Neural cell (in vitro differentiated cells): Measurements from ENCODE around the gene UCN2. TPM values are rescaled to one million over a fixed set of nuclear protein-coding genes. Genes with fewer than 3 reads are reported as not detected.

Source experiments
- H2AFZ ChIP-seq: fragments of 200-600, 300-800 bp; sonication (generic), shearing (Covaris generic); 2 replicates; pipeline ENCODE4 v1.6.0; 2014; ENCODE audit warnings: low read depth, mild to moderate bottlenecking, antibody characterized with exemption, low read length, moderate library complexity
- H3F3A ChIP-seq: fragments of 200-600 bp; shearing (Covaris generic); 2 replicates; pipeline ENCODE4 v1.6.1; 2016; ENCODE audit warnings: mild to moderate bottlenecking, moderate library complexity, mixed read lengths, antibody characterized with exemption, low read length; ENCODE audit not compliant: insufficient read depth, poor library complexity, severe bottlenecking
- H3K27ac ChIP-seq: fragments of 200-600, 300-800 bp; sonication (generic), shearing (Covaris generic); 2 replicates; pipeline ENCODE4 v1.5.1; 2014; ENCODE audit warnings: mild to moderate bottlenecking, low read length, moderate library complexity
- H3K27me3 ChIP-seq: fragments of 300-800, 200-600 bp; sonication (generic), shearing (Covaris generic); 2 replicates; pipeline ENCODE4 v1.6.0; 2014; ENCODE audit warnings: mild to moderate bottlenecking, low read depth, low read length, moderate library complexity; ENCODE audit not compliant: insufficient read depth
- H3K36me3 ChIP-seq: fragments of 300-800, 200-600 bp; sonication (generic), shearing (Covaris generic); 2 replicates; pipeline ENCODE4 v1.5.1; 2014; ENCODE audit warnings: mild to moderate bottlenecking, antibody characterized with exemption, low read length, moderate library complexity; ENCODE audit not compliant: insufficient read depth
- H3K4me2 ChIP-seq: fragments of 300-800, 200-600 bp; sonication (generic), shearing (Covaris generic); 2 replicates; pipeline ENCODE4 v1.6.0; 2014; ENCODE audit warnings: mild to moderate bottlenecking, low read length
- H3K4me3 ChIP-seq: fragments of 300-800, 200-600 bp; sonication (generic), shearing (Covaris generic); 2 replicates; pipeline ENCODE4 v1.5.1; 2014; ENCODE audit warnings: mild to moderate bottlenecking, low read length, moderate library complexity
- H3K79me2 ChIP-seq: fragments of 200-600 bp; shearing (Covaris generic); replicated peaks from 2 replicates; pipeline ENCODE4 v1.6.0; 2014; ENCODE audit warnings: mild to moderate bottlenecking, low read length, moderate library complexity; ENCODE audit not compliant: insufficient read depth
- H3K9ac ChIP-seq: fragments of 300-800, 200-600 bp; sonication (generic), shearing (Covaris generic); 2 replicates; pipeline ENCODE4 v1.6.1; 2016; ENCODE audit warnings: mild to moderate bottlenecking, low read length, mixed read lengths
- H3K9me2 ChIP-seq: fragments of 200-600 bp; shearing (Covaris generic); 2 replicates; pipeline ENCODE4 v1.6.1; 2016; ENCODE audit warnings: mild to moderate bottlenecking, low read length, mixed read lengths; ENCODE audit not compliant: insufficient read depth
- H3K9me3 ChIP-seq: fragments of 200-600, 300-800 bp; sonication (generic), shearing (Covaris generic); 2 replicates; pipeline ENCODE4 v1.6.1; 2016; ENCODE audit warnings: mild to moderate bottlenecking, mixed run types, low read length, moderate library complexity, mixed read lengths
- H4K20me1 ChIP-seq: fragments of 200-600 bp; shearing (Covaris generic); 2 replicates; pipeline ENCODE4 v1.6.1; 2016; ENCODE audit warnings: mild to moderate bottlenecking, mixed run types; ENCODE audit not compliant: insufficient read depth
- CTCF ChIP-seq: fragments of 450-650 bp; IDR thresholded peaks from 2 replicates; pipeline ENCODE4 v1.5.1; 2014; ENCODE audit warnings: antibody characterized with exemption, mild to moderate bottlenecking, moderate library complexity; ENCODE audit not compliant: poor library complexity, severe bottlenecking
- EP300 ChIP-seq: fragments of 450-650 bp; conservative IDR thresholded peaks from 2 replicates; pipeline ENCODE4 v1.6.1; 2014; ENCODE audit warnings: antibody characterized with exemption, mild to moderate bottlenecking, moderate library complexity; ENCODE audit not compliant: poor library complexity, severe bottlenecking
- EZH2 ChIP-seq: fragments of 200-600, 300-800 bp; shearing (Covaris generic), sonication (generic); IDR thresholded peaks from 2 replicates; pipeline ENCODE4 v1.6.1; 2014; ENCODE audit warnings: antibody characterized with exemption, low read length, borderline replicate concordance, mild to moderate bottlenecking; ENCODE audit not compliant: insufficient read depth, poor library complexity, severe bottlenecking
- MXI1 ChIP-seq: fragments of 450-650 bp; conservative IDR thresholded peaks from 2 replicates; pipeline ENCODE4 v1.6.1; 2014; ENCODE audit warnings: antibody characterized with exemption, mild to moderate bottlenecking; ENCODE audit not compliant: poor library complexity, severe bottlenecking
- POLR2AphosphoS5 ChIP-seq: IDR thresholded peaks from 2 replicates; pipeline ENCODE4 v1.6.1; 2012
- RAD21 ChIP-seq: fragments of 450-650 bp; conservative IDR thresholded peaks from 2 replicates; pipeline ENCODE4 v1.6.1; 2014; ENCODE audit warnings: antibody characterized with exemption, mild to moderate bottlenecking, moderate library complexity
- REST ChIP-seq: IDR thresholded peaks from 2 replicates; pipeline ENCODE4 v1.6.1; 2012; ENCODE audit warnings: borderline replicate concordance
- SMC3 ChIP-seq: fragments of 450-650 bp; conservative IDR thresholded peaks from 2 replicates; pipeline ENCODE4 v1.6.1; 2014; ENCODE audit warnings: antibody characterized with exemption, mild to moderate bottlenecking, moderate library complexity; ENCODE audit not compliant: poor library complexity
- TAF1 ChIP-seq: IDR thresholded peaks from 2 replicates; pipeline ENCODE4 v1.6.1; 2012; ENCODE audit warnings: low read depth
- polyA plus RNA-seq: library from polyadenylated mRNA; depleted of rRNA; stranded (reverse); fragments of >200 nt; gene quantifications from 2 replicates; pipeline ENCODE4 v1.2.3, GENCODE V29; 2014
- small RNA-seq, 3 experiments: library from RNA; depleted of rRNA; stranded (forward); fragments of <200 nt; gene quantifications; one replicate each; pipeline ENCODE3, GENCODE V24; 2012

UCN2 gene
- polyA plus RNA-seq, 1 donor from 2014 or later = 0.68 TPM

GRCh38 chr3:48514431-48515227 lies 49.0 kb downstream of the UCN2 start:
- H3K9ac ChIP-seq = no peak overlapping the region
- no peaks in the 10 kb centered on the region for H3F3A ChIP-seq
- H3K27me3 ChIP-seq = no peaks in the 10 kb centered on the region
- no peaks in the 10 kb centered on the region for H3K9me2 ChIP-seq
- no peaks in the 10 kb centered on the region for H3K36me3 ChIP-seq
- no peak overlapping the region for H3K4me3 ChIP-seq
- H4K20me1 ChIP-seq = no peaks in the 10 kb centered on the region
- TF ChIP-seq SMC3 (no peak), RAD21 (no peak), MXI1 (no peak), EP300 (no peak), EZH2 (no peak), POLR2AphosphoS5 (no peak), TAF1 (no peak), REST (no peak), CTCF (no peak)
- no peak overlapping the region for H2AFZ ChIP-seq
- H3K4me2 ChIP-seq = no peak overlapping the region
- H3K9me3 ChIP-seq = no peaks in the 10 kb centered on the region
- H3K79me2 ChIP-seq = no peaks in the 10 kb centered on the region
- no peak overlapping the region for H3K27ac ChIP-seq

Small RNA genes within 50 kb of the gene (small RNA-seq; reads per million reads assigned to genes)
- 0 to 4.8 (median 1.4) reads per million in 3 experiments for gene MIR6823

Other genes with a start within 250 kb of the UCN2 start
- gene SPINK8, start 230.1 kb downstream of the UCN2 start, polyA plus RNA-seq = not detected in 2 replicates
- not detected in 2 replicates for gene FBXW12, start 191.6 kb downstream of the UCN2 start, polyA plus RNA-seq
- 134 and 148 TPM in 2 replicates for gene PLXNB1, start 133.7 kb downstream of the UCN2 start, polyA plus RNA-seq
- gene CCDC51, start 123.7 kb downstream of the UCN2 start, polyA plus RNA-seq = 27.2 and 29.0 TPM in 2 replicates
- gene TMA7, start 123.5 kb downstream of the UCN2 start, polyA plus RNA-seq = 1,717 and 1,747 TPM in 2 replicates
- gene ATRIP, start 117.0 kb downstream of the UCN2 start, polyA plus RNA-seq = 10.3 and 11.1 TPM in 2 replicates
- gene SHISA5, start 59.6 kb downstream of the UCN2 start, polyA plus RNA-seq = 121 and 142 TPM in 2 replicates
- gene PFKFB4, start 7.0 kb downstream of the UCN2 start, polyA plus RNA-seq = 29.4 and 32.4 TPM in 2 replicates
- 45.3 and 53.6 TPM in 2 replicates for gene COL7A1, start 31.5 kb upstream of the UCN2 start, polyA plus RNA-seq
- 267 and 333 TPM in 2 replicates for gene UQCRC1, start 45.9 kb upstream of the UCN2 start, polyA plus RNA-seq
- 0.52 TPM in 1 of 2 replicates, not detected in the other for gene TMEM89, start 58.0 kb upstream of the UCN2 start, polyA plus RNA-seq
- gene SLC26A6, start 71.7 kb upstream of the UCN2 start, polyA plus RNA-seq = 23.6 and 25.7 TPM in 2 replicates
- 54.9 and 65.5 TPM in 2 replicates for gene CELSR3, start 99.1 kb upstream of the UCN2 start, polyA plus RNA-seq
- 19.0 and 29.3 TPM in 2 replicates for gene NCKIPSD, start 122.1 kb upstream of the UCN2 start, polyA plus RNA-seq
- 451 and 480 TPM in 2 replicates for gene IP6K2, start 153.4 kb upstream of the UCN2 start, polyA plus RNA-seq